Keratinocyte (primary cell): ENCODE data around the gene PRKAG2.

Experiments used
- CTCF ChIP-seq, 3 experiments: IDR thresholded peaks in 1 of 3; conservative IDR thresholded peaks in 1 of 3; optimal IDR thresholded peaks in 1 of 3; 2 replicates in 2 of 3; 3 replicates in 1 of 3; pipeline versions ENCODE3 to v1.5.1; 2011; ENCODE audit warnings: low read length in 3 of 3, mild to moderate bottlenecking in 3 of 3, moderate library complexity in 2 of 3, control low read depth in 1 of 3, inconsistent platforms in 1 of 3; ENCODE audit not compliant: insufficient read depth in 2 of 3; ENCODE audit errors: extremely low read depth in 1 of 3
- EZH2 ChIP-seq: IDR thresholded peaks from one replicate; pipeline ENCODE4 v1.6.1; 2012; ENCODE audit warnings: inconsistent platforms, mild to moderate bottlenecking, low read length, moderate library complexity

- TF ChIP-seq CTCF (optimal IDR thresholded peaks at IDR 0.05 in 1 of 3, IDR thresholded peaks at IDR 0.05 in 1 of 3, conservative IDR thresholded peaks at IDR 0.05 in 1 of 3; ENCODE audit: extremely low read depth in 1 of 3, insufficient read depth in 2 of 3, low read length in 3 of 3) (no peak), EZH2 (no peak)
Measured at GRCh38 chr7:151773797-151774196, 103.1 kb downstream of the PRKAG2 start.
